HG03432 (cell line): Measurements from ENCODE around the gene ZFYVE9.
"Not testable (repeated sequence)": the region's sequence is repeated elsewhere in the genome, so short reads cannot be mapped to it uniquely, and the experiment has no call there.

Source experiments
- ATAC-seq: cut with Tn5 transposase; IDR thresholded peaks from one replicate; pipeline ENCODE4 v1.9.1; 2021; ENCODE audit warnings: mild to moderate bottlenecking, moderate library complexity; ENCODE audit not compliant: unreplicated experiment

ZFYVE9 gene

GRCh38 chr1:52150946-52151345 lies 9.1 kb downstream of the ZFYVE9 start:
- no peak for ATAC-seq

GRCh38 chr1:52152572-52152971 lies 10.7 kb downstream of the ZFYVE9 start:
- no peak for ATAC-seq

GRCh38 chr1:52153010-52153409 lies 11.1 kb downstream of the ZFYVE9 start:
- no peak for ATAC-seq

- no peak for ATAC-seq
These were observed 12.0 kb downstream of the ZFYVE9 start for GRCh38 chr1:52153898-52154297.

- ATAC-seq = no peak
These were observed 14.6 kb downstream of the ZFYVE9 start for GRCh38 chr1:52156460-52156859.

- no peak for ATAC-seq
These were observed 15.7 kb downstream of the ZFYVE9 start for GRCh38 chr1:52157582-52157981.

- ATAC-seq = no peak
These were observed 16.3 kb downstream of the ZFYVE9 start for GRCh38 chr1:52158218-52158617.

GRCh38 chr1:52159033-52159789 lies 17.3 kb downstream of the ZFYVE9 start:
- ATAC-seq = no peak

- ATAC-seq = no peak
These were observed 21.1 kb downstream of the ZFYVE9 start for GRCh38 chr1:52162947-52163346.

GRCh38 chr1:52164604-52165003 lies 22.7 kb downstream of the ZFYVE9 start:
- no peak for ATAC-seq

- no peak for ATAC-seq
These were observed 25.3 kb downstream of the ZFYVE9 start for GRCh38 chr1:52166996-52167753.

GRCh38 chr1:52168373-52169080 lies 26.6 kb downstream of the ZFYVE9 start:
- no peak for ATAC-seq

- ATAC-seq = not testable (repeated sequence)
These were observed 29.3 kb downstream of the ZFYVE9 start for GRCh38 chr1:52171149-52171548.

GRCh38 chr1:52179073-52179472 lies 37.2 kb downstream of the ZFYVE9 start:
- ATAC-seq = no peak

GRCh38 chr1:52180176-52180575 lies 38.3 kb downstream of the ZFYVE9 start:
- ATAC-seq = no peak

GRCh38 chr1:52181759-52182158 lies 39.9 kb downstream of the ZFYVE9 start:
- not testable (repeated sequence) for ATAC-seq

- not testable (repeated sequence) for ATAC-seq
These were observed 40.4 kb downstream of the ZFYVE9 start for GRCh38 chr1:52182328-52182727.

GRCh38 chr1:52182874-52183400 lies 41.0 kb downstream of the ZFYVE9 start:
- ATAC-seq = no peak

GRCh38 chr1:52186449-52186848 lies 44.6 kb downstream of the ZFYVE9 start:
- no peak for ATAC-seq

GRCh38 chr1:52189898-52190480 lies 48.1 kb downstream of the ZFYVE9 start:
- ATAC-seq = no peak
